ENCODE measurements around the gene SORCS1. TPM values are rescaled to one million over a fixed set of nuclear protein-coding genes. Genes with fewer than 3 reads are reported as not detected.

The SORCS1 gene
- total RNA-seq, 1 experiment from 2014 or later, result not detected

DNA sequence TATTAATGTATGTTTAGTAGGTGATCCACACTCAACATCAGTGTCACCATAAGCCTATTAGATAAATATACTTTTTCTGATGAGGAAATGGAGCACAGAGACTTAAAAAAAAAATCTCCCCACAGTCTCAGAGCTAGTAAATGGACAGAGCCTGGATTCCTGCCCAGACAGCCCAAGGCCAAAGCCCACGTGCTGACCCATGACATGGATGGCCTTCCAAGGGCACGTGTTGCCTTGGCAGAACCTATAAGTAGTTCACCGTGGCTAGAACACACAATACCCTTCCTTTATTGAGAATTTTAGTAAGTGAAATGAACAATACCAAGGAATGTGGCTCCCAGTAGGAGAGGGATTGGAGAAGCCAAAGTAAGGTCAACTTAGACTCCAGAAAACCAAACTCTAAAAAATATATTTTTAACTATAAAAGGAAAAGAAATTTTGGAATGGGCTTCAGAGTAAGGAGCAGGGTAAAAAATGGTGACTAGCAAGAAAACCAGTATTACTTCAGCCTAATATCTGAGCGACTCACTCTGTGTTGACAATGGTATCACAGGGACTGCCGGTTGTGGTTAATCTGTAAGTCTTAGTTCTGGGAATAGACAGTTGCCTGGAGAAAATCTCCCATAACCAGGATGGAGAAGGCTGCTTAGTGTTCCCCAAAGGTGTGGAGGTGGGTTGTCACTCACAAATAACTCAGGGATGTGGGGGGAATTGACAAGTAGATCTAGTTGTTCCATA, 223.0 kb downstream of the SORCS1 start:
- Mint-ChIP-seq H3K27me3 (ENCODE audit: insufficient read depth, unreplicated experiment) (no peaks in the 10 kb centered on the region), H3K4me1 (ENCODE audit: low read depth, unreplicated experiment) (no peaks in the 10 kb centered on the region), H3K27ac (ENCODE audit: unreplicated experiment) (no peak overlapping the region), H3K4me3 (ENCODE audit: unreplicated experiment) (no peak overlapping the region), H3K36me3 (ENCODE audit: insufficient read depth, unreplicated experiment) (no peaks in the 10 kb centered on the region), H3K9me3 (ENCODE audit: unreplicated experiment) (no peaks in the 10 kb centered on the region)
- Histone ChIP-seq H3K27me3 (replicated peaks; ENCODE audit: control insufficient read depth, insufficient read depth, low read length) (no peaks in the 10 kb centered on the region), H3K36me3 (ENCODE audit: control insufficient read depth, insufficient read depth, low read length) (no peaks in the 10 kb centered on the region), H3K9me3 (no peaks in the 10 kb centered on the region), H3K4me1 (no peaks in the 10 kb centered on the region), H3K4me3 (ENCODE audit: low read depth, low read length) (no peak overlapping the region)
- ChIA-PET POLR2A (no interaction called here), CTCF (no interaction called here)
- BruUV-seq (replicated peaks), result no TSS peak
- intact Hi-C loops (cut with micrococcal nuclease; ENCODE audit: unreplicated experiment), result no loop called here
- no peak for DNase-seq
- TF ChIP-seq, protein P1, sequence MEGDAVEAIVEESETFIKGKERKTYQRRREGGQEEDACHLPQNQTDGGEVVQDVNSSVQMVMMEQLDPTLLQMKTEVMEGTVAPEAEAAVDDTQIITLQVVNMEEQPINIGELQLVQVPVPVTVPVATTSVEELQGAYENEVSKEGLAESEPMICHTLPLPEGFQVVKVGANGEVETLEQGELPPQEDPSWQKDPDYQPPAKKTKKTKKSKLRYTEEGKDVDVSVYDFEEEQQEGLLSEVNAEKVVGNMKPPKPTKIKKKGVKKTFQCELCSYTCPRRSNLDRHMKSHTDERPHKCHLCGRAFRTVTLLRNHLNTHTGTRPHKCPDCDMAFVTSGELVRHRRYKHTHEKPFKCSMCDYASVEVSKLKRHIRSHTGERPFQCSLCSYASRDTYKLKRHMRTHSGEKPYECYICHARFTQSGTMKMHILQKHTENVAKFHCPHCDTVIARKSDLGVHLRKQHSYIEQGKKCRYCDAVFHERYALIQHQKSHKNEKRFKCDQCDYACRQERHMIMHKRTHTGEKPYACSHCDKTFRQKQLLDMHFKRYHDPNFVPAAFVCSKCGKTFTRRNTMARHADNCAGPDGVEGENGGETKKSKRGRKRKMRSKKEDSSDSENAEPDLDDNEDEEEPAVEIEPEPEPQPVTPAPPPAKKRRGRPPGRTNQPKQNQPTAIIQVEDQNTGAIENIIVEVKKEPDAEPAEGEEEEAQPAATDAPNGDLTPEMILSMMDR (IDR thresholded peaks at IDR 0.05; ENCODE audit: insufficient read depth in 1 of 2, low read depth in 1 of 2, low read length in 1 of 2, severe bottlenecking in 1 of 2, unreplicated experiment in 1 of 2), result no peak

DNA sequence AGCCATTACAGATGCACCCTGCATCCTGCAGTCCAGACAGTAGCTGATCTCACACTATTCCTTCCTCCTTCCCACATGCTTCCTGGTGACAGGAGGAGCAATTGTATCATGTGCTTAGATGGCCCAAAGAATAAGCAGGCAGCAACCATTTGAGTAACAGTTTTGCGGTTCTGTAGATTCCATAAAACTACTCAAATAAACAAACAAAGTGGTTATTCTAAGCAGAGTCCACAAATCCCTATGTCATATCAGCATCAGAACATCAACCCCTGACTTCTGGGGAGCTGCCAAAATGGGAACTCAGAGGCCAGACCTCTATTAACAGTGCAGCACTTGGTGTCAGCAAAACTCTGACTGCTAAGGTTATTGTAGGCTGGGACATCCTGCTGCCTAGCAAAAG, 226.0 kb downstream of the SORCS1 start:
- H3K4me3 Mint-ChIP-seq (ENCODE audit: unreplicated experiment), result no peak overlapping the region
- TF ChIP-seq, protein P1 (IDR thresholded peaks at IDR 0.05; ENCODE audit: insufficient read depth in 1 of 2, low read depth in 1 of 2, low read length in 1 of 2, severe bottlenecking in 1 of 2, unreplicated experiment in 1 of 2), result no peak
- H3K4me1 Mint-ChIP-seq (ENCODE audit: low read depth, unreplicated experiment), result no peaks in the 10 kb centered on the region
- H3K9me3 Mint-ChIP-seq (ENCODE audit: unreplicated experiment), result no peaks in the 10 kb centered on the region
- no peak overlapping the region for H3K4me3 ChIP-seq (ENCODE audit: low read depth, low read length)
- no peaks in the 10 kb centered on the region for H3K36me3 ChIP-seq (ENCODE audit: control insufficient read depth, insufficient read depth, low read length)
- no peaks in the 10 kb centered on the region for H3K9me3 ChIP-seq
- no peaks in the 10 kb centered on the region for H3K4me1 ChIP-seq
- POLR2A ChIA-PET, result no interaction called here
- H3K27me3 ChIP-seq (replicated peaks; ENCODE audit: control insufficient read depth, insufficient read depth, low read length), result no peaks in the 10 kb centered on the region
- BruUV-seq (replicated peaks), result no TSS peak
- CTCF ChIA-PET, result no interaction called here
- DNase-seq, result no peak
- no peak overlapping the region for H3K27ac Mint-ChIP-seq (ENCODE audit: unreplicated experiment)
- H3K36me3 Mint-ChIP-seq (ENCODE audit: insufficient read depth, unreplicated experiment), result no peaks in the 10 kb centered on the region
- no peaks in the 10 kb centered on the region for H3K27me3 Mint-ChIP-seq (ENCODE audit: insufficient read depth, unreplicated experiment)
- intact Hi-C loops (cut with micrococcal nuclease; ENCODE audit: unreplicated experiment), result no loop called here

DNA sequence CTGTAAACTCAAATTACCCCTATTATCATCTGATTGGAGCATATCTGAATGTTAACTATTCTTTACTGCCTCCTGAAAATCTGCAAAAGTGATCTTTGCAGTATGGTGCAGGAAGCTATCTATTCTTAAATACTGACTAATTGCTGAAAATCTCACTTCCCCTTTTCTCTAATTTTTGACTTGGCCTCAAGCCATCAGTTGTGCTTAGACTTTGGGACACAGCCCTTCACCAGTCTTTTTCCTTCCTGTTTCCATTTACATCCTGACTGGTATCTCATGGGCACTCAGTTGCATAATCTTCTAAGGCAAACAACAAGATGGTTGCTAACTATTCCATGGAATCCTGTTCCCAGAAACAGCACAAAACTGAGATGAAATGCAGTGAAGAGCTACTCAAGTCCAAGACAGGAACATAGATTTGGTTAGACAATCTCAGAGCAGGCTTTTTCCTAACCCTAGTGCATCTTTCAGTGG, 228.5 kb downstream of the SORCS1 start:
- no peak overlapping the region for H3K4me3 Mint-ChIP-seq (ENCODE audit: unreplicated experiment)
- no peaks in the 10 kb centered on the region for H3K4me1 Mint-ChIP-seq (ENCODE audit: low read depth, unreplicated experiment)
- no peaks in the 10 kb centered on the region for H3K36me3 Mint-ChIP-seq (ENCODE audit: insufficient read depth, unreplicated experiment)
- Histone ChIP-seq H3K36me3 (ENCODE audit: control insufficient read depth, insufficient read depth, low read length) (no peaks in the 10 kb centered on the region), H3K4me3 (ENCODE audit: low read depth, low read length) (no peak overlapping the region), H3K4me1 (no peaks in the 10 kb centered on the region), H3K9me3 (no peaks in the 10 kb centered on the region), H3K27me3 (replicated peaks; ENCODE audit: control insufficient read depth, insufficient read depth, low read length) (no peaks in the 10 kb centered on the region)
- no peak overlapping the region for H3K27ac Mint-ChIP-seq (ENCODE audit: unreplicated experiment)
- TF ChIP-seq, protein P1 (IDR thresholded peaks at IDR 0.05; ENCODE audit: insufficient read depth in 1 of 2, low read depth in 1 of 2, low read length in 1 of 2, severe bottlenecking in 1 of 2, unreplicated experiment in 1 of 2), result no peak
- no peaks in the 10 kb centered on the region for H3K27me3 Mint-ChIP-seq (ENCODE audit: insufficient read depth, unreplicated experiment)
- DNase-seq, result no peak
- ChIA-PET POLR2A (no interaction called here), CTCF (no interaction called here)
- intact Hi-C loops (cut with micrococcal nuclease; ENCODE audit: unreplicated experiment), result no loop called here
- no peaks in the 10 kb centered on the region for H3K9me3 Mint-ChIP-seq (ENCODE audit: unreplicated experiment)
- BruUV-seq (replicated peaks), result no TSS peak

Data from Caco-2 (cell line).